T-helper 22 cell (primary cell): Measurements from ENCODE around the gene RBM34.
A peak's percentile ranks its signal among the peaks of the same experiment; 100 is the strongest.

Source experiments
- DNase-seq: peaks from one replicate; pipeline ENCODE4 v3.0.0-alpha.2; 2020; ENCODE audit warnings: low read depth

RBM34 gene

DNA sequence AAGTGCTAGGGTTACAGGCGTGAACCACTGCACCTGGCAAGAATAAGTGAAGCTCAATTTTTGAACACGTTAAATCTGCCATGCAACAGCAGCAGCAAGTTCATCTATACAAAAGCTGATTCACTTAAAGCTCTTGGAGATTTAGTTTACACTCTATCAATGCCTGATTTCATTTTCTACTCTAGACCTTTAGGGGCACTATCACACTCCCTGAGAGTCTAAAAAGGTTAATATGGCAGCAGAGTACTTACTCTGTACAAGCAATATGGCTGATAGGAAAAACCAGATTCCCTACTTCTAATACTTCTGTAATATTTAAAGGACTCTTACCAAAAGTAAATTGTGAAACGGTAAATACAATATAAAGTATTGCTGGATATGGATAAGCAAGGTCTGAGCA is 4.8 kb downstream of the RBM34 start:
- DNase-seq, result no peak

DNA sequence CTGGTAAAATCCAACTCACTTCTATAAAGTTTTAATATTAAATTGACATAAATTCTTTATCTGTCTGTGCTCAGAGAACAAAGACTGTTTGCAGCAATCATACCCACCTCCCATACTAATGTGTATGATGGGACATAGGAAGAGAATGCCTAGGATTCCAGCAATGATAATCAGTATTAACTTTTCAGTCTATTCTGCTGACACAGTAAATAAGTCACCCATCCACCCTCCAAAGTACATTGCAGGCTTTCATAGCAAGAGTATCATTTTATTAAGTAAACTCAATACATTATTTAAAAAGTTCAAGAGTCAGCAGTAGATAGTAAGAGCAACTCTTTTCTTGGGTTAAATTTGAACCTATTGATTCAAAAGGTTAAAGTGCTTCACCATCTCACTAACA is 8.8 kb downstream of the RBM34 start:
- DNase-seq, result no peak

DNA sequence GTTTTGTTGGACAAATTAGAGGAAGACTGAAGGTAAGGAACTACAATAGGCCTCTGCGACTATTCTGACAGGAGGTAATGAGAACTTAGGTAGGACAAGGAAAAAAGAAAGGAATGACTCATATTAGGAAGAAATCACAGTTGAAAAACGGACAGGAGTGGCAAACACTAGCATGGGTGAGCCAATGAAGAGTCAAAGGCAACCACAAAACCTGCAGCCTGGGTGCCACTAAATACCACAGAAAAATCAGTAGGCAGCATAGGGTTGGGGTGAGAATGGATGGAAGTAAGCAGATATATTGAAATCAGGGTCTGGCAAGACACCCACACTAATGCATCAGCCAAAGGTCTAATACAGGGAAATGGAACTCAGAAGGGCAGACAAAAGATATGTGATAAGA is 10.0 kb downstream of the RBM34 start:
- no peak for DNase-seq

DNA sequence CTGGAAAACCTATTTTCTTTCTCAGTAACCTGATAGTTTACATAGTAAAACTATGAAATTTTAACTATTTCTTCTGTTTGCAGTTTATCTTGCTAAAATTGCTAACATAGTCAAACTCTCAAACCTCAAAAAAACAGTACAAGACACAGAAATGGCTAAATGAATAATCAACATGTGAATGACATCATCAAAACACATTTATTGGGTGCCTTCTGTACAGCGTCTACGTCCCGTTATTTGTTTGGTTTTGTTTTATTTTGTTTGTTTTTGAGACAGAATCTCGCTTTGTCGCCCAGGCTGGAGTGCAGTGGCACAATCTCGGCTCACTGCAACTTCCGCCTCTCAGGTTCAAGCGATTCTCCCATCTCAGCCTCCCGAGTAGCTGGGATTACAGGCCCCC is 11.2 kb downstream of the RBM34 start:
- no peak for DNase-seq

DNA sequence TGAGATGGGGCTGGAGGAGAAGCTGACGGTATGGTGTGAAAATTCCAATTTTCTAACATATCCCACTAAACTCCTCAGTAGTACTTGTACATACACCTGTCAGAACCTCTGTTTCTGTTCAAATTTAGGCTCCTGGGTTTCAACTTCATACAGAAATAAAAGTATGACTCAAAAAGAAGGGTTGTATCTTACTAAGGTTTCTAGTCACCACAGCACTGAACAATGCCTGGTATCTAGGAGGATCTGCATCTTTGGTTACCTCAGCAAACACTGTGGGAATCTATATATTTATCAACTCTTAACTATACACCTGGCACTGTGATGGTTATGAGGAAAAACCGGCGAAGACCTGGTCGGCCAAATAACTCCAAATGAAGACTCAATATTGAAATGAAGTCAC is 13.8 kb downstream of the RBM34 start:
- DNase-seq, result no peak

DNA sequence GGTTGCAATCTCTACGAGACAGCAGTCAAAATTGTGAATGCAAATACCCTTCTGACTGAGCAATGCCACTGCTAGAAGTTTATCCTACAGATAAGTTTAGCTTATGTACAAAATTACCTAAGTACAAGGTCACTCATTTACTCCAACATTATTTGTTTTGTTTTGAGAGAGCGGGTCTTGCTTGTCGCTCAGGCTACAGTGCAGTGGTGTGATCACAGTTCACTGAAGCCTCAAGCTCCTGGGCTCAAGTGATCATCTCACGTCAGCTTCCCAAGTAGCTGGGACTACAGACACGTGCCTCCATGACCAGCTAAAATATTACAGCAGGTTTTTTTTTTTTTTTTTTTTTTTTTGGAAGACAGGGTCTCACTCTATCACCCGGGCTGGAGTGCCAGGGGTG is 15.4 kb downstream of the RBM34 start:
- no peak for DNase-seq

DNA sequence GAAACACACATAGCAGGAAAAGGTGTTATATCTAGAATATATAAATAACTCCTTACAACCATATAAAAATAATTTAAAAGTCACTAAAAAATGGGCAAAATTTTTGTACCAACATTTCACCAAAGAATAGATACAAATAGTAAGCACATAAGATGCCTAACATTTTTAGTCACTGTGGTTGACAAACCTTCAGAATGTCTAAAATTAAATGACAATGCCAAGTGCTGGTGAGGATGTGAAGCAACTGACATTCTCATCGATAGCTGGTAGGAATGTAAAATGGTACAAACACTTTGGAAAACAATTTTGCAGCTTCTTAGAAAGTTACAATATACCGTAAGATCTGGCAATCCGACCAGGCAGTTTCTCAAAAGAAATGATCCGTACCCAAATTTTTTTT is 18.1 kb downstream of the RBM34 start:
- DNase-seq, result no peak

DNA sequence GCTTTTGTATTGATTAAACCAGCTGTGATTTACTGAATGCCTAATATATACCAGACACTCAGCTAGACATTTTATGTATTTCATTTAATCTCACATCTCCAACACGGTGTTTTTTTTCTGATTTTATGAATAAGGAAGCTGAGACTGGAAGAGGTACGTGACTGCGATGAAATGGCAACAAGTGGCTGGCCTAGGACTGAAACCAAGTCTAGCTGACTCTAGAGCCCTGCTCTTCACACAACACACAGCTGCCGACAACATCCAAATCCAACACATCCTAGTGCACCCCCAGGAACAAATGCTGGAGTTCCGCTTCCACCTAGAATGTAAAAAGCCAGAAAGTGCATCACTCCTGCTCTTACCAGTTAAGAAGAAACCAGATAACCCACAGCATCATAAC is 21.7 kb downstream of the RBM34 start:
- no peak for DNase-seq

DNA sequence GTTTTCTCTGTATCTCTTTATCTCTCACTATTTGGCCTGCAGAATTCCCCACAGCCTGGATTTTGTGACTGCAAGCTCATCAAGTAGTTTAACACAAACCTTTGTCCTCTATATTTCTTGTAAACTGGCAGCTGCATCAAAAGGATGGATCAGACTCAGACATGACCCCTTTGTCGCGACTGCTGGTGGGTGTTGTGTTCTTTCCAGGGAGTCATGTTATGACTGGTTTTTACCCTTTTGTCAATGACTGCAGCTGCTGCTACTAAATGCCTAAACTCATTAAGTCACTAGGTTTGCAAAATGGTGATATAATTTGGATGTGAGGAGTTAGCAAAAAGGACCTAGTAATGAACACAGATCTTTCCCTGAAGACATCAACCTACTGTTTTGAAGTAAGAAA is 22.2 kb downstream of the RBM34 start:
- DNase-seq, result no peak

DNA sequence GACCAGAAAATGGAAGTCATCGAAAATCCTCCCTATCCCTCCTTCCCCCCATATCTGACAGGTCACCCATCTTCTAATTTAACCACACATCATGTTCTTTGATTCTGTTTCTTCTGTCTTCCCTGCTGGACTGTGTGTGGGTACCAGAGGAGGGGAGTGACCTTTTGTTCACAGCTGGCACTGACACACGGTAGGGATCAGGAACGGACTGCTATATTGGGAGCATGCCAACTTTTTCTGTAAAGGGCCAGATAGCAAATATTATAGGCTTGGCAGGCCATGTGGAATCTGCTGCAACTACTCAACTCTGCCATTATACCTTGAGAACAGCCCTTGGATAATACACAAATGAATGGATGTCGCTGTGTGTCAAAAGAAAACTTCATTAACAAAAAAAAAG is 24.9 kb downstream of the RBM34 start:
- no peak for DNase-seq

DNA sequence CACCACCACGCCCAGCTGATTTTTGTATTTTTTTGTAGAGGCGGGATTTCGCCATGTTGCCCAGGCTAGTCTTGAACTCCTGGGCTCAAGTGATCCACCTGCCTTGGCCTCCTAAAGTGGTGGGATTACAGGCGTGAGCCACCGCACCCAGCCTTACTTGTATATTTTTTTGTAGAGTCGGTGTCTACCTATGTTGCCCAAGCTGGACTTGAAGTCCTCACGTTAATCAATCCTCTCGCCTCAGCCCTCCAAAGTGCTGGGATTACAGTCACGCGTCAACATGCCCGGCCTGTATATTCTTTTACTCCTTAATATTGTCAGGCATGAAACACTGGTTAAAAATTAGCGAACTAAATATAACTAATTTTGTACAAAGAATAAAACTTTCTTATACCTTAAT is 26.9 kb downstream of the RBM34 start:
- no peak for DNase-seq

DNA sequence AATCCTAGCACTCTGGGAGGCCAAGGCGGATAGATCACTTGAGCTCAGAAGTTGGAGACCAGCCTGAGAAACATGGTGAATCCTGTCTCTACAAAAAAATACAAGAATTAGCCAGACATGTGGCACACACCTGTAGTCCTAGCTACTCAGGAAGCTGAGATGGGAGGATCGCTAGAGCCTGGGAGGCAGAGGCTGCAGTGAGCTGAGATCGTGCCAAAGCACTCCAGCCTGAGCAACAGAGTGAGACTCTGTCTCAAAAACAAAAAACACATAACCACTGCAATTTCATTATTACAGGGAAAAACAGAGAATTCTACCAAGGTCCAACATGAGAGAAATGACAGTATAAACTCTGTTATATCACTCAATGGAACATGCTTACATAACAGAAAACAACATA is 28.0 kb downstream of the RBM34 start:
- DNase-seq, result no peak

DNA sequence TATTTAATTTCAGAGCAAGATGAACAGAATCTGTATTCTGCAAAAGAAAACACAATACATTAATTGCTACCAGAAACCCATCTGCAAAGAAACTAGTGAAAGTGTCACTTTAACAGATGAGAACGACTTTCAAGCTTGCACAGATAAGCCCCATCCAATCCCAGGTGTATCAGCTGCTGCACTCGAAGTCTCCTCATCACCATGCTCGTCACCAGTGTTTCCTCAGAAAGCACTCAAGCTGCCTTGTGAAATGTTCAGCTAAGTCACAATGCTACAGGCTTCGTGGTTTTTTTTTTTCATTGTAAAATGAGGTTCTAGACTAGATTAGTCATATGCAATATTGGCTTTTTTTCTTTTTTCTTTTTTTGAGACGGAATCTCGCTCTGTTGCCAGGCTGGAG is 29.1 kb downstream of the RBM34 start:
- DNase-seq, result no peak

DNA sequence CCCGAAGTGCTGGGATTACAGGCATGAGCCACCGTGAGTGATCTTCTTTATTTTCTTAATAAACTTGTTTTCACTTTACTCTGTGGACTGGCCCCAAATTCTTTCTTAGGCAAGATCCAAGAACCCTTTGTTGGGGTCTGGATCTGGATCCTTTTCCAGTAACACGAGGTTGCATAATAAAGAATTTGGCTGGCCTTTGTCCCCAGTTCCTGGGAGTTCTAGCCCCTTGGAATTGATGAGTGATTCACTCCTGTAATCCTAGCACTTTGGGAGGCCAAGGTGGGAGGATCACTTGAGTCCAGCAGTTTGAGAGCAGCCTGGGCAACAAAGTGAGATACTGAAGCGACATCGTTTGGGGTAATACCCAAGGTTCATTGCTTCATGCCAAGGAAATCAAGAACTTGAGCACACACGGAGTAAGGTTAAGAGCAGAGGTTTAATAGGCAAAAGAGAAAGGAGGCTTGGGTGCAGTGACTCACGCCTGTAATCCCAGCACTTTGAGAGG is 30.2 kb downstream of the RBM34 start:
- no peak for DNase-seq

DNA sequence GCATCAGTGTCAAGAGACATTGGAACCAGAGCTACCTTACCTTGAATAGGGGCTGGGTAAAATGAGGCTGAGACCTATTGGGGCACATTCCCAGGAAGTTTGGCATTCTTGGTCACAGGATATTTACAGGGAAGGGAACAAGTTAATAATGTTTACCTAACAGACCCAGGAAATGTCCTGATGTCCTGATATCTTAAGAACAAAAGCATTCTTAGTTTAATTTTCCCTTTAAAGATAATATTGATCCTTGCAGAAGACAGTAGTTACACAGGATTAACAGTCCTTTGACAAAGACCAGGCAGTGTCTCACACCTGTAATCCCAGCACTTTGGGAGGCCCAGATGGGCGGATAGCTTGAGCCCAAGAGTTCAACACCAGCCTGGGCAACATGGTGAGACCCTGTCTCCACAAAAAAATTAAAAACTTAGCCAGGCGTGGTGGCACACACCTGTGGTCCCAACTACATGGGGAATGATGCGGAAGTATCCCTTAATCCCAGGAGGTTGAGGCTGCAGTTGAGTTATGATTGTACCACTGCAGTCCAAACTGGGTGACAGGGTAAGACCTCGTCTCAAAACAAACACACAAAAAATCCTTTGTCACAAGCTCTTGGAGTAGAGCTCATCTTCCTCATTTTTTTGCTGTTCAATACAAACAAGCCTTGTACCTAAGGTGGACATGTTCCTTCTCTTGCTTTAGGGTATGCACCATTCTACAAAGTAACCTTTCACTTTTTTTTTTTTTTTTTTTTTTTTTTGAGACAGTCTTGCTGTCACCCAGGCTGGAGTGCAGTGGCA is 31.1 kb downstream of the RBM34 start:
- DNase-seq, result no peak

DNA sequence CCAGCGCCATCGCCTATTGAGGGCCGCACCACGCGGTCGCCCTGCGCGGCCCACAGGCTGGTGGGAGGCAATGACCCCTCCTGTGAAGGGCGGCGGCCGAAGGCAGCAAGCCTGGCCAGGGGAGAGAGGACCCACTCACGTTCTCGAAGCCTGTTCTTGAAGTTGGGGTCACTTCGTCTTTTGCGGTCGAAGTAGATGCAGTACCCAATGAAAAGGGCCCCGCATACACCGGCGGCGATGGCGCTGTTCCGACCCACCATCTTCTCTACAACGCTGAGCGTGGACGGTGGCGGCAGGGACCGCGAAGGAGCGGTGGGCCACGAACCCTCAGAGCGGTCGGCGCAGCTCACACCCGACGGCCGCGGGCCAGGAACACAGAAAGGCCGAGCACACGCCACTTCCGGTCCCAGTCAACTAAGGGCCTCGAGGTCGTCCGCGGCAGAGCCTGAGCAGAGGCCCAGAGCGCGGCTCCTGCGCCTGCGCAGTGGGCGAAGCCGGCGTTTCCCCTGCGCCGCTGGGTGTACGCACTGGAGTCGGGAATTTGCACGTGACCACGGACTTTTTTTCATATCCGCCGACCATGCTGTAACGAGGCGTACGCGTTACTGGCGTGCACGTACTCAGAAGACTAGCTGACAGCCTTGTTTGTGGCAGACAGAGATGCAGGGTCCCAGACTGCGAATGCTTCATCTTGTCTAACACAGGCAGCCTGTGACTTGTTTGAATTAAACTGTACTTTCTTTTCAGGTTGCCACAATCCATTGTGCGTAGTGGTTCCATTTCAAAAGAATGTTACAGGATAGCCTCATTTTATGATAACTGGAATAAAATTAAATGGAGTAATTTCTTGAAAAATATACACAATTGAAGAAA is 32.4 kb downstream of the RBM34 start, which contains the start of gene TOMM20:
TSS of gene TOMM20 (minus strand) at position 382 of the 873 bp plus-strand sequence. CDS start at position 260, 122 bp downstream.
- DNase-seq, result peak; percentile 92

DNA sequence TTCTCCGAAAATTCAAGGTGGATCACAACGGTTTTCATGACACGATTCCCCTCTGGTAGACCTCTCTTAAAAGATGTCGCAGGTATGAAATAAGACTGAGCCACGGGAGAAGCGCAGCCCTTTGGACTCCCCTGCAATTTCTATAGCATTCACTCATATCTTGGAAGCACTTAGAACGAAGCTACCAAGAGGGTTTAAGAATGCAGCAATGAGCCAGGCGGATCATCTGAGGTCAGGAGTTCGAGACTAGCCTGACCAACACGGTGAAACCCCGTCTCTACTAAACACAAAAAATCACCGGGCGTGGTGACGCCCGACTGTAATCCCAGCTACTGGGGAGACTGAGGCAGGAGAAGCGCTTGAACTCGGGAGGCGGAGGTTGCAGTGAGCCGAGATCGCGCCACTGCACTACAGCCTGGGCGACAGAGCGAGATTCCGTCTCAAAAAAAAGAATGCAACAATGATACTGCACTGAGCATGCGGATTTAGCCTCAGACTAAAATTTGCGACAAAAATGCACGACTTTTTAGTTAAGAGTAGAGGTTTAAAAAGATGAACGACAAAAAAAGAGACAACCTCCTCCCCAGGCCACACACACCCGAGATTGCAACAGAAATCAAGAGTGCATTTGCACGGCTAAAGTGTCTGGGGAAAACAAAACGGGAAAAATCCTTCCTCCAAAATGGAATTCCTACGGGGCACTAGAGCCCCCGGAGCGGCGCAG is 33.2 kb downstream of the RBM34 start:
- no peak for DNase-seq

DNA sequence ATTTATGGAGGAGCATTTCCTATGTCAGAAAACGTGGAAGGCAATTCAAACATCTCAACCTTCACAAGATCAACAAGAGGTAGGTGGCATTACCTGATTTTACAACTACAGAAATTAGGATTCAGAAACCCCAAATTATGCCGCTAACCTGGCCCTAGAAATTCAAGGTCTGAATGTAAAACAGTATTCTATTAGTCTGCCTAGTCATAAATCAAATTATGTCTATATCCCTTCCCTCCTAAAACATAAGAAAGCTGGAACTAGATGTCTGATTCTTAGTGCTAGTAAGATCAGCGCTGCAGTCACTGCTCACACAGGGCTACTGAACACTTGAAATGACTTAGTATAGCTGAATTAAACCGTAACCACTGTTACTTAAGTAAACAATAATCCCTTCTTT is 33.8 kb downstream of the RBM34 start:
- DNase-seq, result no peak

DNA sequence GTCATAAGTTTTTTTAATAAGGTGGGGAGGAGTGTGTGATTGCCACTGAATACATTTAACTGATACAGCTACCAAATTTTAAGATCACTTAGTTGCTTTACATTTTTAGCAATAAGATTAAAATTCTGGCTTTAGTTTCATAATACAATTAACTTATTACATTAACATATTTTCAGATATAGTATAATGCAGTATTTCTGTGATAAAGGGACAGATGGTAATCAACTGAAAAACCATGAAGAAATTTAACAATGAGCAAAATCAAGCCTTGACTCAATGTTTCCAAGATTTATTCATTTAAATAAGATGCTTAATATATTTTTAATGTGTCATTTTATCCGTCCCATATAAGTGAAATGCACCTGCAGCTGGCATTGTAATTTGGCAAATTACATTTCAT is 36.4 kb downstream of the RBM34 start:
- DNase-seq, result no peak

DNA sequence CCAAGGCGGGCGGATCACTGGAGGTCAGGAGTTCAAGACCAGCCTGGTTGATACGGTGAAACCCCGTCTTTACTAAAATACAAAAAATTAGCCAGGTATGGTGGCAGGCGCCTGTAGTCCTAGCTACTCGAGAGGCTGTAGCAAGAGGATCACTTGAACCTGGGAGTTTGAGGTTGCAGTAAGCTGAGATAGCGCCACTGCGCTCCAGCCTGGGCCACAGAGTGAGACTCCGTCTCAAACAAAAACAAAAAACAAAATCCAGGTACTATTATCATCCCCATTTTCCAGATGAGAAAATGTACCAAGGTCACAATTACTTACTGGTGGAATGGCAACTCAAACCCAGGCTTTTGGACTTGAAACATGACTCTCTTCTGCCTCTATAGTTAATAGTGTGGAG is 36.9 kb downstream of the RBM34 start:
- DNase-seq, result no peak

DNA sequence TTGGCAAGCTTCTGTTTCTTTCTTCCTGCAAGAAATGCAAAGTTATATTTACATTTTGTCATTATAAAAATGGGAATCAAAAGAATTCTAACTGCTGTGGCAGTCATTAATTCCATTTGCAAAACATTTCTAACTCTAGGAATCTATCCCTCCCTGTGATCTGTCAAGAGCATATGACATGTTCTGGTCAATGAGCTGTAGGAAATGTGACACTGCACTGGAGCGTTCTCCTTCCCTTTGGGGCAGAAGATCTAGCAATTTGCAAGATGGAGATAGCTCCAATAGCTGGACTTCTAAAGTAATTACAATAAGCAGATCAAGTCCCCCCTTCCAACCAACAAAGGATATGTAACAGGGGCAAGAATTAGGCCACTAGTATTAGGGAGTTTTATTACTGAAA is 38.7 kb downstream of the RBM34 start:
- DNase-seq, result no peak

DNA sequence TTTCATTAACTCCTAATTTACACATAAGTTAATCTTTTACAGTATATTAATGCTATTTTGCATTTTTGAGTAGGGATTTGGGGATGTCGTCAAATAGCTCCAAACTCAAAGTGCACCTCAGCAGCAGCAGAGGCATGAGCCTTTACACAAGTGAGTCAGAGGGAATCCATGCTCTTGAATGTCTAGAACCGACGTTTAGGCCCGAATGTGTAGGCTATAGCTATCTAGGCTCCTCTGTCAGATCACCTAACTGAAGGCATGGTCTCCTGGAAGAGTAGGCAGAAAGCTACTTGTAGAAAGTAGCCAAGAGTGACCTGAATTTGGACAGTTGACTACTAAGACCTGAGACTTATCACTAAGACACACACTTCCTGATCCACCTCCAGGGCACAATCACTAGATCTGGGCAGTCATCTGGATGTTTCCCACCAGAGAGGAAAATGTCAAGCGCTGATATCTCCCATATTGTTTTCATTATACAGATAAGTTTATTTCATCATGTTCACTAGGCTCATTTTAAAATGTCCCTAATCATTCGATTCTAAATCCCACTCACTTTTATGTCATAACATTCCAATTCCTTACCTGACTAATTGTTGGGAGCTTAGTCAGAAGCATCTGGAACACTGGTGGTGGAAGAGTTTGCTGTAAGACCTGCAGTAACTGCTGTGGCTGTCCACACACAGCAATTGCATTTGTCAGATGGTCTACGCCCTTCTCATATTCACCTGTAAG is 47.7 kb downstream of the RBM34 start:
- DNase-seq, result no peak
